ENCODE data around the gene ARID5B. TPM values are rescaled to one million over a fixed set of nuclear protein-coding genes. Genes with fewer than 3 reads are reported as not detected.

Gene ARID5B
- total and polyA plus RNA-seq, 2 of the 4 experiments (the other 2 are of a cell fraction): 41.0 to 125 TPM

- Histone ChIP-seq H3K36me3 (ENCODE audit: control insufficient read depth, insufficient read depth, low read length) (peaks cover 2% of the 10 kb centered on the region; the same call in 1 of the 2 replicates), H2BK120ac (ENCODE audit: low read depth, low read length) (no peak overlapping the region), H3K27me3 (ENCODE audit: control insufficient read depth, insufficient read depth, low read length) (no peaks in the 10 kb centered on the region), H3K4ac (ENCODE audit: low read depth, low read length) (peak overlapping the region; percentile 7; the same call in 1 of the 2 replicates), H3K9ac (ENCODE audit: low read depth, low read length) (no peak overlapping the region), H3K14ac (replicated peaks; ENCODE audit: low read depth, low read length) (no peak overlapping the region), H2BK5ac (ENCODE audit: low read depth, low read length, poor library complexity, severe bottlenecking) (no peak overlapping the region), H4K5ac (ENCODE audit: low read depth, low read length) (no peak overlapping the region), H3K18ac (ENCODE audit: low read depth, low read length) (peak overlapping the region; percentile 9; the same call in 1 of the 2 replicates), H4K91ac (ENCODE audit: insufficient read depth, low read depth, low read length) (no peak overlapping the region), H3K9me3 (ENCODE audit: control insufficient read depth, insufficient read depth, low read length) (no peaks in the 10 kb centered on the region), H2BK15ac (ENCODE audit: low read depth, low read length) (0 out of 3 replicates have a peak overlapping the region, but pooled peaks have one; percentile 6), H4K20me1 (ENCODE audit: insufficient read depth, low read length) (peaks cover 5% of the 10 kb centered on the region; the same call in 1 of the 2 replicates), H3K4me1 (ENCODE audit: control insufficient read depth, insufficient read depth, low read length) (peaks cover 23% of the 10 kb centered on the region), H3K23ac (ENCODE audit: low read depth, low read length) (no peak overlapping the region), H2AFZ (replicated peaks; ENCODE audit: low read length, poor library complexity) (no peak overlapping the region), H3K4me3 (ENCODE audit: insufficient read depth, low read depth, low read length) (no peak overlapping the region), H3K79me1 (ENCODE audit: low read depth in 1 of 2, low read length in 2 of 2) (peaks cover 53 to 88% of the 10 kb centered on the region in 2 experiments), H3K27ac (ENCODE audit: insufficient read depth, low read length) (no peak overlapping the region), H2BK20ac (ENCODE audit: low read depth, low read length) (no peak overlapping the region), H3K56ac (ENCODE audit: extremely low read depth, insufficient read depth, low read length) (no peak overlapping the region), H3K4me2 (ENCODE audit: low read depth, low read length) (no peak overlapping the region), H3K9me1 (ENCODE audit: insufficient read depth, low read length) (peaks cover 18% of the 10 kb centered on the region), H4K8ac (ENCODE audit: low read depth in 2 of 2, low read length in 2 of 2) (no peak overlapping the region), H2AK9ac (replicated peaks; ENCODE audit: low read depth, low read length, poor library complexity) (no peak overlapping the region), H2AK5ac (ENCODE audit: low read depth, low read length) (no peak overlapping the region)
- POLR2A ChIA-PET (ENCODE audit: unreplicated experiment): no interaction called here
- TF ChIP-seq USF2 (IDR thresholded peaks at IDR 0.05; ENCODE audit: low read depth, low read length) (no peak), CTCF (conservative IDR thresholded peaks at IDR 0.05; ENCODE audit: low read depth, low read length) (no peak), ELK1 (IDR thresholded peaks at IDR 0.05; ENCODE audit: borderline replicate concordance, low read depth, low read length) (no peak), MAFK (IDR thresholded peaks at IDR 0.05; ENCODE audit: low read depth, low read length) (no peak), CHD1 (IDR thresholded peaks at IDR 0.05; ENCODE audit: low read depth, low read length) (no peak), SMC3 (IDR thresholded peaks at IDR 0.05; ENCODE audit: low read depth, low read length) (no peak), MAZ (IDR thresholded peaks at IDR 0.05; ENCODE audit: borderline replicate concordance, low read depth, low read length) (no peak), MXI1 (IDR thresholded peaks at IDR 0.05; ENCODE audit: borderline replicate concordance, low read depth, low read length) (no peak), POLR2A (IDR thresholded peaks at IDR 0.05; ENCODE audit: low read depth, low read length) (no peak), RAD21 (IDR thresholded peaks at IDR 0.05; ENCODE audit: low read length) (no peak), FOS (IDR thresholded peaks at IDR 0.05; ENCODE audit: low read depth, low read length) (no peak), CEBPB (IDR thresholded peaks at IDR 0.05; ENCODE audit: low read depth, low read length) (no peak), NFE2L2 (IDR thresholded peaks at IDR 0.05; ENCODE audit: low read depth, low read length) (no peak)
- dilution Hi-C loops (cut with HindIII; ENCODE audit: low sequenced_read_pairs, unreplicated experiment): no loop called here
- CTCF ChIA-PET: interaction anchor here (1.1 kb wide), 1 partner anchor 12 kb away, joined by 3 read pairs; no protein-coding TSS in a partner anchor
- intact Hi-C loops (cut with micrococcal nuclease): no loop called here
- no CpG with 5 or more reads among the region's 2 CpGs for WGBS, 2 experiments (ENCODE audit: extremely low coverage in 2 of 2, insufficient read length in 1 of 2)
- no TSS peak for BruUV-seq (replicated peaks)
- DNase-seq (no peak), ATAC-seq (ENCODE audit: low read depth) (no peak)
- in situ Hi-C loops (cut with MboI; ENCODE audit: low sequenced_read_pairs): loop anchor here (25.0 kb wide), 3 partner anchors 556 to 1219 kb away; partner anchors contain the start of genes ADO and EGR2
Measured at GRCh38 chr10:62031507-62031906, 130.0 kb downstream of the ARID5B start.
